GM19452 (cell line): ENCODE data around the gene RAB3A.
A peak's percentile ranks its signal among the peaks of the same experiment; 100 is the strongest.
"Not testable (repeated sequence)": the region's sequence is repeated elsewhere in the genome, so short reads cannot be mapped to it uniquely, and the experiment has no call there.

Experiments used
- ATAC-seq: cut with Tn5 transposase; IDR thresholded peaks from one replicate; pipeline ENCODE4 v1.9.1; 2021; ENCODE audit not compliant: unreplicated experiment

RAB3A gene

DNA sequence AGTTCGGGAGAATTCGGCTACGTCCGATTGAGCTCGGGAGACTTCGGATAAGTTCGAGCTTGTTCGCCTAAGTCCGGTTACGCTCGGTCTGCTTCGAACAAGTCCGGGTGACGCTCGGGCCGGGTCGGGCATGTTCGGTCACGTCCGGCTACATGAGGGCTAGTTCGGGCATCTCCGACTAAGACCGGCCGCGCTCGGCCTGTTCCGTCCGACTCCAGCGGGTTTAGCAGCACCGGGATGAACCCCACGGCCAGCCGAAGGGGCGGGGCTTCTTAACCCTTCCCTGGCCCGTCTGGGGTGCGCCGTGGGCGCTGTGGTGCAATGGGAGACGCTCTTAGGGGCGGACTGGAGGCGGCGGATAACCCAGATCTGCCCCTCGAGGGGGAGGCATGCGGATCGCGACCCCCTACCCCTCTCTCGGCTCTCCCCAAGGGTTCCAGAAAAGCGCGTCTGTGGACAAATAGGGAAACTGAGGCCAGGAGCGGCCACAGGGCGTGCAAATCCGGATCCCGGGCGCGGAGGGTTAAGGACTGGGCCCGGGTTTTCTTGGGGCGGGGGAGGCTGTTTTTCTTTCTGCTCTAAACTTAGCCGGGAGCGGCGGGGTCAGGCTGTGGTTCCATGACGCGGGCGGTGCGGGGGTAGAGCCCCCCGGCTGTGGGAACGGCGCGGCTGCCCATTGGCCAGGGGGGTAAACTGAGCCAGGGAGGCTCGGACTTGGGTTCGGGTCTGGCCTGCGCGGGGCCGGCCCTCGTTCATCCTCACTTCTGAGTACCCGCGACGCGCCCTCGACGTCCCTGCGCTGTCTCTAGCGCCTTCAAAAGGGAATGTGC lies 20.9 kb upstream of the RAB3A start:
- ATAC-seq = peak; percentile 90

DNA sequence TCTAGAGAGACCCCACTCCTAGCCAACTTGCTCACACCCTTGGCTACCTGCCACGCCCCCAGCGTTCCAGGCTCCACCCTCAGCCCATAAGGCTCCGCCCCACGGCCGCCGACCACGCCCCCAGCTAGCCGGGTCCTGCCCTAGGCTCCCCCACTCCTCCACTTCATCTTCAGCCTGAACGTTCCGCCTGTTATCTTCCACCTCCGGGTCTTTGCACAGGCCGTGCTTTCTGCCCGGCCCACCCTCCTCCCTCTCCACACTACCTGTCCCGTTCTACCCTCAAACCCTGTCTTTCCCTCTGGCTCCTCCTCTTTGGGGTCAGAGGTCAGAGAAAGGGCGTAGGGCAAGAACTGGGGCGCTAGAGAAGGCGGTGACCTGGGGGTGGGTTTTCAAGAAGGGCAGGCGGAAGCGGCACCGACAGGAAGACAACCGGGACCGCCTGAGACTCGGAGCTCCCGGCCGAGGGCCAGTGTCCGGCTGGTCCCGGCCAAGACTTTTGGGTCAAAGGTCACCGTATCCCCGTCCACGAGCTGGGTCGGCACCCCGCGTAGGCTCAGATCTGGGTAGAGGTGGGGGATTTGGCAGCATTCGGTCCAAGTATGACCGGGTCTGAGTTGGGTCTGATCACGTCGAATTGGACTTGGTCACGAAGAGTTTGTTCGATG lies 20.1 kb upstream of the RAB3A start:
- no peak for ATAC-seq

DNA sequence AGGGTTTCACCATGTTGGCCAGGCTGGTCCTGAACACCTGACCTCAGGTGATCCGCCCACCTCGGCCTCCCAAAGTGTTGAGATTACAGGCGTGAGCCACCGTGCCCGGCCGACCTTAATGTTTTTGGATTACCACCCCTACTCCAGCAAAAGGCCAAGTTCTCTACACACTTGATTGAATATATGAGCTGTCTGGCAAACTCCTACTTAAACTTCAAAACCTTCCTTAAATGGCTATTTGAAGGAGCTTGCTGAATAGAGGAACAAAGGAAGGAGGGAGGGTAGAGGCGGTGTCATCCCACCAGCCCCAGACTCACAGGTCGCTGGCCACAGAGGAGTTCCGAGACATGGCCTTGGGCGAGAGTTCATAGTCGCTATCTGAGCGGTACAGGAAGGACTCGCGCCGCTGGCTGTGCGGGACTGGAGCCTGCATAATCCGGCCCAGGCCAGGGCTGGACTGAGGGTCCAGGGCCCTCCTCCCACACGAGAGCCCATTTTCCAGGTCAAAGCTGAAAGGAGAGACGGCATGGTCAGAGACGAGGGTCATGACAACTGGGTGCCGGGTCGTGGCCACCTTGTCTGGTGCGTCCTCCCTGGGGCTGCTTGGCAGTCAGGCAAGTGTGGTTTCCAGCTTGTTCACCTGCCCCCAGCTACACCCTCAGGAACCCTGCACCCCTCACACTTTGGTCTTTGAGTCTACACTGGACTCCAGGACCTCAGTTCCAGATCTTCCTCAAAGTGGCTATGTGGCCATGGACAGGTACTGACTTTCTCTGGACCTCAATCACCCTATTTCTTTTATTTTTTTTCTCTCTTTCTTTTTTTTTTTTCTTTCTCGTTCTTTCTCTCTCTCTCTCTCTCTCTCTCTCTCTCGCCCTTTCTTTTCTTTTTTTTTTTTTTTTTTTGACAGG lies 18.2 kb upstream of the RAB3A start:
- no peak for ATAC-seq

DNA sequence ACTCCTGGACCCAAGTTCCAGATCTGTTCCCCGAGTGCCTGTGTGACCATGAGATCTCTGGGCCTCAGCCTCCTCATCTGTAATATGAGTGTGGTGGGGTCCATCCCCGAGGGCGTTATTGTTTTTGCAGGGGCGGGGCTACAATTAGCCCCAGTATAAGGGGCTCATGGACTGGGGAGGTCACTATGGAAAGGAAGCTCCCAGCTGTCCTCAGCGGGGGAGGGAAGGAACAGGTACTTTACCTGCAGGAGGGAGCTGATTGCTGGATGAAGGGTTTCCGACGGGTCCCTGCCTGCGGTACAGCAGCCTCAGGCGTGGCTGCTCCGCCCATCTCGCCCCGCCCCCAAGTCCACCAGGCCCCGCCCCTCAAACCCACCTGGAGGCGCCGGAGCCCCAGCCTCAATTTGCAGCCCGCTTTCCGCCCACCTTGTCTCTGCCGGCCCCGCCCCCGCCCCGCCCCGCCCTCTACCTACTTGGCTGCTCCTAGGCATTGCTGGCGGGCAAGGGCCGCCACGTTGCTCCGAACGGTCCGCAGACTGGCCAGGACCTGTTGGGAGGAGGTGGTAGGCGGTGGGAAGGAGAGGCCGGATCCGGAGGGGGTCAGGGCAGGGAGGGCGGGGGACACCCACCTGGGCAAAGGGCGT lies 16.9 kb upstream of the RAB3A start:
- no peak for ATAC-seq

DNA sequence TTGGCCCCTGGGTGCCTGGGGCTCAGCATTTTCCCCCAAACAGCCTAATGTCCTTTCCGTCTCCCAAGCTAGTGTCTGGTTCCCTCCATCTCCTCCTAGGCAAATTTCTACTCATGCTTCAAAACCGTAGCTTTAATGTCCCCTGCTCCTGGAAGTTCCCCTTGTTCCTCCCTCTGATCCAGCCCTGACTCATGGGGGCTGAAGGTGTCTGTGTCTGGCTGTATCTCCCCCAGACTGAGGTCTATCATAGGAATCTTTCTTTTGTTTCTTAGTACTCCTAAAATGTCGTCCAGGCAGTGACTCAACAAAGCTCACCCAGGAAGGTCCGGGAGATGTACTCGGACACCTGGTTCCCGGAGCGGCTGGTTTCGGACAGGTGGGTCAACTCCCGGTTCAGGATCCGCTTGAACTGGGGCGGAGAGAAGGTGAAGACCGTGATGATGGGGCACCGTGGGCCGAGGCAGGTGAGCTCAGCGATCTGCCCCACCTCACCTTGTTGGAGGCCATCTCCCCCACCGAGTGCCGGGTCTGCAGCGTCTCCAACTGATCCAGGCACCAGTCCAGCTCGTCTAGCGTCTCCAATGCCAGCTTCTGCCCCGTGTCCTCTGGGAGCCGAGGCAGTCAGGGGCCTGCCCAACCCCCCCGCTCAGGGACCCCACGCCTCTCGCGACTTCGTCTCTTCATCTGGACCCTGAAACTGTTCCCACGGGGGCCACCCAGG lies 16.2 kb upstream of the RAB3A start:
- no peak for ATAC-seq

DNA sequence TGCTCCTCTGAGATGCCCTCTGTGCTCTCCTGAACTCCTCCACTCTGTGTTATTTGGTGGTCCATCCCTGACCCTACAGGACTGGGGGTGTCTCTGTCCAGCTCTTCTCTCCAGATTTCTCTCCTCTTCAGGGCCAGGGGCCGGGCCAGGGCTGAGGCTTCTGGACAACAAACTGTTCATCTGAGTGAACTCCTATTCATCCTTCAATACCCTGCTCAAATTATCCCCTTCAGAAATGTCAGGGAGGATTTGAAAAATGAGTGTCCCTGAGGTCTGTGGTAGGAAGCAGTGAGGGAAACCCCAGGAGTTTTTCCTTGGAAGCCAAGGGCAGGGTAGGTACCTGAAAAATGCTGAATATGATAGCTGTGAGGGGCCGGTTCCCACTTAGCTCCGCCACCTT lies 14.8 kb upstream of the RAB3A start:
- no peak for ATAC-seq

DNA sequence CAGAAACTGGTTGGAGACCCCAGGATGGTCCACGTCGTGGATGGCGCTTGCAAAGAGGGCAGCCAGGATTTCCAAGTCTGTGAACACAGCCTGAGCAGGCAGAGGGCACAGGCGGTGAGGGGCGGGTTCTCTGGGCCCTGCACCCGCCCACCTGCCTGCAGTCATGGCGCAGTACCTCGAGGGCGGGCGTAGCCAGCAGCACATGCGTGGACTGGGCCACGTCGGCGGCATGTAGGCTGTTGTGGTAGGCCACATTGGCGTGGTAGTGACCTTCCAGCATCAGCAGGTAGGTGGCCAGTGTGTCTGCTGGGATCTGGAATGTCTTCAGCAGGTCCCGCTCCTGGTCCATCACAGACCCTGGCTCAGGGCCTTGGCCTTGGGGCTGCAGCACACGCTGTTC lies 14.3 kb upstream of the RAB3A start:
- ATAC-seq = no peak

DNA sequence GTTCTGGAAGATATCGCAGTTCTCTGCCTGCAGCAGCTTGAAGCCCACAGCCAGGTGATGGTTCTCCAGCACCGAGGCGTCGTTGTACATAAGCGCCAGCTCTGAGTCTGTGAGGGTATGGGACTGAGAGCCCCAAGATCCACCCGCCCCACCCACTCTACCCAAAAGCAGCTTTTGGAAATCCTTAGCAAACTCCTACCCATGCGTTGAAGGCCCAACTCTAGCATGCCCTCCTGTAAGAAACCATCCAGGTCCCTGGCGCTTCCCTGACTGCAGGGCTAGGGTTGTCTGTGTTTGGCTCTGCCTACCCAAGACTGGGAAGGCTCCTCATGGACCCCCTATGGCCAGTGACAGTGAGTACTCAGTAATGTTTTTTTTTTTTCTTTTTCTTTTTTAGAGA lies 12.9 kb upstream of the RAB3A start:
- no peak for ATAC-seq

DNA sequence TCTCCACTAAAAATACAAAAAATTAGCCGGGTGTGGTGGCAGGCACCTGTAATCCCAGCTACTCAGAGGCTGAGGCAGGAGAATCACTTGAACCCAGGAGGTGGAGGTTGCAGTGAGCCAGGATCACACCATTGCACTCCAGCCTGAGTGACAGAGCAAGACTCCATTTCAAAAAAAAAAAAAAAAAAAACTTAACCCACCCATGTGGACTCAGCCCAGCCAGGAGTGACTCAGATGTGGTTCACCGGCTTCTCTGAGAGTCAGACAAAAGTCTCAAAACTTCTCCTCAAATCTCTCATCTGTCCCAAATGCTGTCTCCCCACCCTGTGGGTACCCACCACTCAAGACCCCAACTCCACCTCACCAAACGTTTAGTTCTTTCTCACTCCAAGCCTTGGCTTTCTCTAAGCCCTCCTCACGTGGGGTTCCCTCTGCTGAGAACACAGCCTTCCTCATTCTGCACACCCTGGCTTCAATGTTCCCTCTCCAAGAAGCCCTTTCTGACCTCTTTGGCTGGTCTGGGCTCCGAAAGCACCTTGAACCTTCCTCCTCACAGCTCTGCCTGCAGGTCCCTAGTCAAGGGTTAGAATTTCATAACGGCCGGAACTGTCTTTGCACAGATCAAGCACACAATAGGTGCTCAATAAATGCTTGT lies 11.1 kb upstream of the RAB3A start:
- ATAC-seq = no peak

DNA sequence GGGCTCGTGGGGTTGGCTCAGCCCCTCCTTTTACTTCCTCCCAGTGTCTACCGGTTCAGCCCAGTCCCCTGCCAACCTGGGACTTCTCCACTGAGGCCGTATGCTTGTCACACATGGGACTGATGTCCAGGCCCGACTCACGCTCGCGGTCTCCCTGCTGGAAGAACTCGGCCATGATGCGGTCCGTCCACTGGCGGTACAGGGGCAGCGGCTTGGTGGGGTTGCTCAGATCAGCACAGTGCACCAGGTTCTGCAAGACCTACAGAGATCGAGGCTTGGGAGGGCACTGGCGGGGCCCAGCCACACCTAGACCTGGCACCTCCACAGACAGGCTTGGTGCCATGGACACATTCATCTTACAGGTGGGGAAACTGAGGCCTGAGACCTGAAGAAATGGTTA lies 7.8 kb upstream of the RAB3A start:
- ATAC-seq = no peak

DNA sequence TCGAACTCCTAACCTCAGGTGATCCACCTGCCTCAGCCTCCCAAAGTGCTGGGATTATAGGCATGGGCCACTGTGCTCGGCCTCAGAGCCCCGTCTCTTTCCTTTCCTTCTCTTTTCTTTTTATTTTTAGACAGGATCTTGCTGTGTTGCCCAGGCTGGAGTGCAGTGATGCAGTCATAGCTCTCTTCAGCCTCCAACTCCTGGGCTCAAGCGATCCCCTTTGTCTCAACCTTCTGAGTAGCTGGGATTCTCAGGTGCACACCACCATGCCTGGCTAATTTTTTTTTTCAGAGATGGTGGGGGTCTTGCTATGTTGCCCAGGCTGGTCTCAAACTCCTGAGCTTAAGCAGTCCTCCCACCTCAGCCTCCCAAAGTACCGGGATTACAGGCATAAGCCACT lies 6.1 kb upstream of the RAB3A start:
- not testable (repeated sequence) for ATAC-seq

DNA sequence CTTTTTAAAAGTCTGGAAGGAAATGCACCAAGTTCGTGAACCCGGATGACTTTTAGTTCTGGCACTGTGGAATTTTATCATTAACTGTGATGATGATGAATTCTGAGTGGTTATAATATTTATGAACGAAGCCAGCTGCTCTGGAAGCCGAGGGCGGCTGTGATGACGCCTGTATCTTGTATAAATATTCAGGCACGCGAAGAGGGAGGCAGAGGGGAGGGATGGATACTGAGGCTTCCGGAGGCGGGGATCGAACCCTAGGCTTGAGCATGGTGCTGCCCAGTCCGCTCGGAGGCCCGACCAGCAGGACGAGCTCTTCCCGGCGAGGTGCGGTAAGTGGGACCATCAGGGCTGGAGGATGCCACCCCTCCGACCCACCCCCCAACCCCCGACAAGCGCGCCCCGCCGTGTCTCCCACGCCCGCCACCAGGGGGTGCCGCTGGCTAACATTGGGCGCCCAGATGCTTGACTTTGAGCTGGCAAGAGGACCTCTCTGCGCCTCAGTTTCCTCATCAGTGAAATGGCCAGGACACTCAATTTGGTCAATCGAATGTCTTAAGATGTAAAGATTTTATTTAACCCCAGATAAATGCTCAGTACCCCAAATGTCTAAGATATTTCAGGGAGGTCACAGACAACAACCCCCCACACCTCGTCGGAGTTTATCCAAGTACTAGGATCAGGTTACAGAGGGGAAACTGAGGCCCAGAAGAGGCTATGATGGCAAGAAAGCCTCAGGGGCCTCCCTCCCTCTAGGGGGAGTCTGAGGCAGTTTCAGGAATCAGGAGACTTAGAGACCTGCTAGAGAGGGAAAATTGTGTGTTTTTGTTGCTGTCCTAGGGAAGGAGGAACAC lies 4.5 kb upstream of the RAB3A start:
- no peak for ATAC-seq

DNA sequence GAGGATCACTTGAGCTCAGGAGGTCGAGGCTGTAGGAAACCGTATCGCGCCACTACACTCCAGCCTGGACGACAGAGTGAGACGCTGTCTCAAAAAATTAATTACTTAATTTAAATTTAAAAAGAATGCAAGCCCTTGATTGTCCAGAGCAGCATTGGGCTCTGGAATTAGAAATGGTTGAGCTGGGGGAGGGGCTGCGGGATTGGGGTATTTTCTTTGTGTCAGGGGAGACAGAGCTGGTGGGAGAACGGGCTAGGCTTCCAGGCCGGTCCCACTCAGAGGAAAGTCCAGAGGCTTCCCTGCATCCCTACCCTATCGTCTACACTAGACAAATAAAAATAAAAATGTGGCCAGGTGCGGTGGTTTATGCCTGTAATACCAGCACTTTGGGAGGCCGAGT lies 2.2 kb upstream of the RAB3A start:
- ATAC-seq = no peak

DNA sequence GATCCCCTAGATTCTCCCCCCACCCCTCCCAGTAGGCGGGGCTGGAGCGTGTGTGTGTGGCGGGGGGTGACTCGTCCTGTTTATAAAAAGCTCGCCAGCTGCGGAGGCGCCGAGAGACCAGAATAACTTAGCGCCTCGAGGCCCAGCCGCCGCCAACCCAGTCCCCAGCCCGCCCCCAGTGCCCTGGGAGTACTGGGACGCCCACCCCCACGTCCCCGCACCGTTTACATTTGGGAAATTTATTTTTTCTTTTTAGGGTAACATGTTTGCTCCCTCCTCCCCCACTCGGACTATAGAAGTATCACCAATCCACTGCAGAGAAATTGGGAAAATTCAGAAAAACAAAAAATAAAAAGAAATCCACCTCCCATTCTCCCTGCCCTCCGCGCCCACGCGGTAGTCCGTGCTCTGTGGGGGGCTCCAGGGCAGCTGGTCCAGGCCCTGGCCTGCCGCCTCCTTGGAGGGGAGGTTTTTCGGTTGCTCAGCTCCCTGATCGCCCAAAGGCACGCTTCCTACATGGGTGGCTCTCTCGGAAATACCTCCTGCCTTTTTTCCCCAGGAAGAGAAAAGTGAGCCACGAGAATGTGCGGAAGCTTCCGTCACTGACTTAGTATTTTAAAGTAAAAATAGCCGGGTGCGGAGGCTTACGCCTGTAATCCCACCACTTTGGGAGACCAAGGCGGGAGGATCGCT lies 1.5 kb upstream of the RAB3A start:
- ATAC-seq = no peak

DNA sequence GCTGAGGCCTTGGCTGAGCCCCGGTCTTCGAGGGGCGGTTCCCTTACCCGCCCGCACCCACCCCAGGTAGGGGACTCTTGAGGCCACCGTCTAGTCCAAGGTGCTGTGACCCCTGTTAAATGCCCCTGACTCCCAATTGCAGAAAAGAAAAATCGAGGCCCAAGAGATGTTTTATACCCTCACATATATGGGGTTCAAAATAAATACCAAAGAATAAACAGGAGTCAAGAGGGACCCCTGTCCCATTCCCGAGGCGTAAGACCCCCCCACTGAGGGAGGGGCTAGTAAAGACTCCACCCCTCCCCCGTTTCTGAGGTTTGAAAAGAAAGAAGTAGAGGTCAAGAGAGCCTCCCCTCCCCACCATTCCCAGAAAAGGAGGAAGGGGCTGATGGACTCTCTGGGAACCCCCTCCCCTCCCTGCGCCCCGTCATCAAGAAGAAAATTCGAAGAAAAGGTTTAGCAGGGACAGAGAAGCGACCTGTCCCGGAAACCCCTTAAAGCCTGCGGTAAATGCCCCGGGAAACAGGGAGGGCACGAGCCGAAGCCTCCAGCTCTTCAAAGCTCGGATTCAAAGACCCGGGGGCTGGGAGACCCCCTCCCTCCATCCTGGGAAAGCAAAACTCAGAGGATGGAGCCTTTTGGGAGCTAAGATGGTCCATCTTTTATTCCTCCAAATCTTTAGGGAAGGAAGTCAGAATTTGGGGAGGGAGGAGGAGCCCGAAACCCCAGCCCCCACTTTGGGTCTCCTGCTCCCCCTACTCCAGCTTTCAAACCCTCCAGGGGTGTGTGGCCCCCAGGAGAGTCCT lies 755 bp upstream of the RAB3A start:
- peak; percentile 2 for ATAC-seq

DNA sequence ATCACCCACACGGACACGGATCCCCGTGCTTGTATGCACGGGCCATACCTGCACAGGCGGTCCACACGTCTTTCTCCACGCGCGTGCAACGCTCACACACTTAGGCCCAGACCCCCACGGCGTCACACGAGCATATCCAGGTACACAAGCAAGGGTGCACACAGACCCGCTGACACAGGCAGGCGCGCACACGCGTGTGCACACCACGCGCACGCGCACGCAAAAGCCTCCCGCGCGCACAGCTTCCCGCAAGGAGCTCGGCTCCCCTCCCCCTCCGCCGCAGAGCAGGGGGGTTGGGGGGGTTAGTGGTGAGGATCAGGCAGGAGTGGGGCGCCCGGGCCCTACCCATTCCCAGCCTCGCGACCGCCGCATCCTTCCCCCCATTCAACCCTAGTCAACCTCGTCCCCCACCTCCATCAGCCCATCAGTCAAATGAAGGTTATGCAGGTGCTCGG lies 407 bp downstream of the RAB3A start:
- ATAC-seq = no peak

DNA sequence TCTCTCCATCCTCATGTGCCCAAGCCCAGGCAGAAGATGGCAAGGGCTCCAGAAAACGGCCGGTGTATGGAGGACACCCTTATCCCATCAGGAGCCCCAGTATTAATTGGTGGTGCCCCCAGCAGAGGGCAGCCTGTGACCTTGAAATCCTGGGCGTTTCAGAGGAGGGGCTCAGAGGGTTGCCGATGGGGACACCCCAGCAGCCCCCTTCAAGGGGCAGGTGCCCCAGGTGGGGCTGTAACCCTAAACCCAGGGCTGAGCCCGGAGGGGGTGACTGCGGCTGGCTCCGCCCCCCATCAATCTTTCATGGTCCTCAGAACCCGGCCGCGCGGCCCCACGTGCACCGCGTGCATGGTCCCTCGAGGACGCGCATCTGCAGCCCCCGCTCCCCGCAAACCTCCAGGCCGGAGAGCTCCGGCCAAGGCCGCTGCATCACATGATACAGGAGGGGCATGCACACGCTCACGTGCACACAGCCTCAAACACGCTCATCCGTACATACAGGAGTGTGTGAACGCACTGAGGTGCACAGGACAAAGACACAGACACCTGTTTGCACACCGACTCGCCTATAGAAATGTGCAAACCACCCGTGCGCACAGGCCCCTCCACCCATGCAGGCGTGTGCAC lies 949 bp downstream of the RAB3A start:
- ATAC-seq = no peak
